ENCODE results near the gene RAB38.

DNA sequence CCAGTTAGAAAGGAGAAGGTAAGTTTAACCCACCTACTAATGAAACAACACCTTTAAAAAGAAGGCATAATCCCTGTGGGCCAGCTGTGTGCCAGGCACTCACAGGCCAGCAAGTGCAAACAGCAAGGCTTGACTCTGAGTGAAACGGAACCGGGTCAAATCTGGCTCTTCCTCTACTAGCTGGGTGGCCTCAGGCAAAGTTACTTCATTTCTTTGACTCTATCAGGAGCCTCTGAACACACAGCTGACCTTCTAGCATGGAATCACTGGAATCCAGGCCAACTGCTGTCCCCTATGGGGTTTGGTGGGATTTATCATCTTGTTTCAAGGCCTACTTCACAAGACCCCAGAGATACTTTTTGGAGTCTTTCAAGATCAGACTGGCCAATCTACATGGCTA is 3.3 kb downstream of the RAB38 start:
- TF ChIP-seq CTCF (IDR thresholded peaks at IDR 0.05) (no peak), POLR2A (IDR thresholded peaks at IDR 0.05; ENCODE audit: low read depth) (no peak), EP300 (IDR thresholded peaks at IDR 0.05) (no peak), POLR2AphosphoS5 (IDR thresholded peaks at IDR 0.05) (no peak)

Measured in esophagus muscularis mucosa (tissue), 4 donors.